ENCODE measurements around the gene GALNT10. TPM values are rescaled to one million over a fixed set of nuclear protein-coding genes. Genes with fewer than 3 reads are reported as not detected.

The GALNT10 gene
- total RNA-seq, 1 experiment from 2014 or later = 22.9 TPM

GRCh38 chr5:154429341-154429740 lies 238.8 kb downstream of the GALNT10 start:
- Mint-ChIP-seq H3K36me3 (peaks cover 2% of the 10 kb centered on the region; the same call in 1 of the 2 replicates), H3K4me3 (no peak overlapping the region), H3K4me1 (no peaks in the 10 kb centered on the region), H3K27me3 (ENCODE audit: low read depth) (no peaks in the 10 kb centered on the region), H3K9me3 (peaks cover 7% of the 10 kb centered on the region), H3K27ac (no peak overlapping the region)
- TF ChIP-seq TEAD4 (CRISPR knock-in tag; IDR thresholded peaks at IDR 0.05) = no peak
- TF ChIP-seq GABPB1 (CRISPR knock-in tag; IDR thresholded peaks at IDR 0.05) = no peak
- no peak for TF ChIP-seq JAZF1 (CRISPR knock-in tag; IDR thresholded peaks at IDR 0.05)
- TF ChIP-seq, protein P1, sequence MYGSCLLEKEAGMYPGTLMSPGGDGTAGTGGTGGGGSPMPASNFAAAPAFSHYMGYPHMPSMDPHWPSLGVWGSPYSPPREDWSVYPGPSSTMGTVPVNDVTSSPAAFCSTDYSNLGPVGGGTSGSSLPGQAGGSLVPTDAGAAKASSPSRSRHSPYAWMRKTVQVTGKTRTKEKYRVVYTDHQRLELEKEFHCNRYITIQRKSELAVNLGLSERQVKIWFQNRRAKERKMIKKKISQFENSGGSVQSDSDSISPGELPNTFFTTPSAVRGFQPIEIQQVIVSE (CRISPR knock-in tag; IDR thresholded peaks at IDR 0.05; ENCODE audit: borderline replicate concordance) = no peak
- no peak for TF ChIP-seq FOXK1 (CRISPR knock-in tag; IDR thresholded peaks at IDR 0.05)
- ChIA-PET POLR2A (no interaction called here), CTCF (interaction anchor here (1.4 kb wide), 1 partner anchor 85 kb away, joined by 3 read pairs; no protein-coding TSS in a partner anchor)
- ATAC-seq (no peak), DNase-seq (ENCODE audit: low spot score) (no peak)

- TF ChIP-seq TP53 (CRISPR knock-in tag; IDR thresholded peaks at IDR 0.05) (no peak), GTF2I (CRISPR knock-in tag; conservative IDR thresholded peaks at IDR 0.05) (no peak)
- Mint-ChIP-seq H3K27ac (no peak overlapping the region), H3K36me3 (peaks cover 7% of the 10 kb centered on the region; the same call in 1 of the 2 replicates), H3K4me3 (no peak overlapping the region), H3K27me3 (ENCODE audit: low read depth) (no peaks in the 10 kb centered on the region), H3K9me3 (peaks cover 7% of the 10 kb centered on the region), H3K4me1 (no peaks in the 10 kb centered on the region)
- CTCF ChIA-PET = no interaction called here
- DNase-seq (ENCODE audit: low spot score) = no peak
- POLR2A ChIA-PET = interaction anchor here (0.7 kb wide), 1 partner anchor 164 kb away, joined by 3 read pairs; no protein-coding TSS in a partner anchor
- no peak for ATAC-seq
These were observed 239.9 kb downstream of the GALNT10 start for GRCh38 chr5:154430466-154430865.

DNA sequence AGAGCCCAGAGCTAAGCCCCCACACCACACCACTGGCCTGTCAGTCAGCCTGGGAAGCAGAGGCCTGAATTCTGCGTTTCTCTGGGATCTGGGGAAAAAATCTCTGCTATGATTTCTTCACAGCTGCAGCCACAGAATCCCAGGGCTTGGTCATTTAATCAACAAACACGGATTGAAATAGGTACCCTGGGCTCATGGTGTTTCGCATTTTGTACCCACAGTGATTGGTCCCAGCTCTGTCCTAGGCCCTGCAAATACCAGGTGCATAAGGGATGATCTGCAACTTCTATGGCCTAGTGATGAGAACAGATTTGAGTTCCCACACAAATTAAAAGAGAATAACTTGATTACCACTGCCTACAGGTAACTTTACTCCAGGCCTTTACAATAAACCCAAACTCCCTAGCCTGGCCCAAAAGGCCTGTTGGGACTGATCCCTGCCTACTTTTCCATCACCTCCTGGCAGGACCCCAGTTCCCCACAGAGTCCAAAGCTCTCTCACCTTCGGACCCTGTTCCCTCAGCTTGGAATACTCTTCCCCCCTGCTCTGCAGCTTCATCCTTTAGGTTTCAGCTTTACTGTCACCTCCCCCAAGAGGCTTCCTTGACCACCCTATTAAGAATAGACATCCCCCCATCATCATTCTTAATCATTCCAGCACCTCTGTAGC lies 240.6 kb downstream of the GALNT10 start:
- H3K9me3 Mint-ChIP-seq = peaks cover 12% of the 10 kb centered on the region
- no peaks in the 10 kb centered on the region for H3K27me3 Mint-ChIP-seq (ENCODE audit: low read depth)
- TF ChIP-seq, protein P2, sequence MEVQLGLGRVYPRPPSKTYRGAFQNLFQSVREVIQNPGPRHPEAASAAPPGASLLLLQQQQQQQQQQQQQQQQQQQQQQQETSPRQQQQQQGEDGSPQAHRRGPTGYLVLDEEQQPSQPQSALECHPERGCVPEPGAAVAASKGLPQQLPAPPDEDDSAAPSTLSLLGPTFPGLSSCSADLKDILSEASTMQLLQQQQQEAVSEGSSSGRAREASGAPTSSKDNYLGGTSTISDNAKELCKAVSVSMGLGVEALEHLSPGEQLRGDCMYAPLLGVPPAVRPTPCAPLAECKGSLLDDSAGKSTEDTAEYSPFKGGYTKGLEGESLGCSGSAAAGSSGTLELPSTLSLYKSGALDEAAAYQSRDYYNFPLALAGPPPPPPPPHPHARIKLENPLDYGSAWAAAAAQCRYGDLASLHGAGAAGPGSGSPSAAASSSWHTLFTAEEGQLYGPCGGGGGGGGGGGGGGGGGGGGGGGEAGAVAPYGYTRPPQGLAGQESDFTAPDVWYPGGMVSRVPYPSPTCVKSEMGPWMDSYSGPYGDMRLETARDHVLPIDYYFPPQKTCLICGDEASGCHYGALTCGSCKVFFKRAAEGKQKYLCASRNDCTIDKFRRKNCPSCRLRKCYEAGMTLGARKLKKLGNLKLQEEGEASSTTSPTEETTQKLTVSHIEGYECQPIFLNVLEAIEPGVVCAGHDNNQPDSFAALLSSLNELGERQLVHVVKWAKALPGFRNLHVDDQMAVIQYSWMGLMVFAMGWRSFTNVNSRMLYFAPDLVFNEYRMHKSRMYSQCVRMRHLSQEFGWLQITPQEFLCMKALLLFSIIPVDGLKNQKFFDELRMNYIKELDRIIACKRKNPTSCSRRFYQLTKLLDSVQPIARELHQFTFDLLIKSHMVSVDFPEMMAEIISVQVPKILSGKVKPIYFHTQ (CRISPR knock-in tag; IDR thresholded peaks at IDR 0.05) = no peak
- no peak for TF ChIP-seq CTCF (IDR thresholded peaks at IDR 0.05)
- H3K4me1 Mint-ChIP-seq = no peaks in the 10 kb centered on the region
- ATAC-seq (no peak), DNase-seq (ENCODE audit: low spot score) (no peak)
- no peak overlapping the region for H3K27ac Mint-ChIP-seq
- H3K36me3 Mint-ChIP-seq = peaks cover 13% of the 10 kb centered on the region
- H3K4me3 Mint-ChIP-seq = no peak overlapping the region
- CTCF ChIA-PET = interaction anchor here (1.7 kb wide), 1 partner anchor 10 kb away, joined by 5 read pairs; no protein-coding TSS in a partner anchor
- POLR2A ChIA-PET = interaction anchor here (0.7 kb wide), 1 partner anchor 165 kb away, joined by 3 read pairs; no protein-coding TSS in a partner anchor

- Mint-ChIP-seq H3K27me3 (ENCODE audit: low read depth) (no peaks in the 10 kb centered on the region), H3K4me1 (no peaks in the 10 kb centered on the region), H3K27ac (no peak overlapping the region), H3K4me3 (no peak overlapping the region), H3K36me3 (peaks cover 32% of the 10 kb centered on the region), H3K9me3 (peaks cover 5% of the 10 kb centered on the region)
- ChIA-PET CTCF (no interaction called here), POLR2A (no interaction called here)
- ATAC-seq (no peak), DNase-seq (ENCODE audit: low spot score) (no peak)
- no peak for TF ChIP-seq FOXJ3 (CRISPR knock-in tag; IDR thresholded peaks at IDR 0.05; ENCODE audit: borderline replicate concordance)
- no peak for TF ChIP-seq ZNF425 (CRISPR knock-in tag; conservative IDR thresholded peaks at IDR 0.05)
- TF ChIP-seq, protein P3, sequence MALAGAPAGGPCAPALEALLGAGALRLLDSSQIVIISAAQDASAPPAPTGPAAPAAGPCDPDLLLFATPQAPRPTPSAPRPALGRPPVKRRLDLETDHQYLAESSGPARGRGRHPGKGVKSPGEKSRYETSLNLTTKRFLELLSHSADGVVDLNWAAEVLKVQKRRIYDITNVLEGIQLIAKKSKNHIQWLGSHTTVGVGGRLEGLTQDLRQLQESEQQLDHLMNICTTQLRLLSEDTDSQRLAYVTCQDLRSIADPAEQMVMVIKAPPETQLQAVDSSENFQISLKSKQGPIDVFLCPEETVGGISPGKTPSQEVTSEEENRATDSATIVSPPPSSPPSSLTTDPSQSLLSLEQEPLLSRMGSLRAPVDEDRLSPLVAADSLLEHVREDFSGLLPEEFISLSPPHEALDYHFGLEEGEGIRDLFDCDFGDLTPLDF (CRISPR knock-in tag; IDR thresholded peaks at IDR 0.05) = no peak
- TF ChIP-seq, protein P1 (CRISPR knock-in tag; IDR thresholded peaks at IDR 0.05; ENCODE audit: borderline replicate concordance) = no peak
These were observed 244.7 kb downstream of the GALNT10 start for GRCh38 chr5:154435226-154435625.

Data from WTC11 (cell line).